ENCODE measurements around the gene RAD54L.
"Not testable (repeated sequence)": the region's sequence is repeated elsewhere in the genome, so short reads cannot be mapped to it uniquely, and the experiment has no call there.

RAD54L gene

GRCh38 chr1:46206399-46206798 is 41.2 kb upstream of the RAD54L start:
- no peak for TF ChIP-seq Cebpa-rat (IDR thresholded peaks at IDR 0.05)
- H3K4me3 ChIP-seq, result no peak overlapping the region

GRCh38 chr1:46210561-46210960 is 37.0 kb upstream of the RAD54L start:
- peaks cover 0 to 15% (median 12%) of the 10 kb centered on the region in 10 experiments; a peak in 16 of 20 replicates for H3K4me1 ChIP-seq
- no peaks in the 10 kb centered on the region for H4K20me1 ChIP-seq
- H3K27ac ChIP-seq, result no peak overlapping the region
- H3K36me3 ChIP-seq, result no peaks in the 10 kb centered on the region
- no peak for TF ChIP-seq Cebpa-rat (IDR thresholded peaks at IDR 0.05)
- H3K27me3 ChIP-seq, result no peaks in the 10 kb centered on the region
- H3K9me3 ChIP-seq (replicated peaks in 1 of 11), result peaks cover 0 to 3% (median 0%) of the 10 kb centered on the region in 11 experiments; a peak in 3 of 22 replicates
- no peak overlapping the region for H3K4me3 ChIP-seq
- H3K4me2 ChIP-seq, result no peak overlapping the region
- no peak overlapping the region for H3K9ac ChIP-seq

More at GRCh38 chr1:46206399-46206798, 41.2 kb upstream of the RAD54L start:
- Histone ChIP-seq H3K9ac (no peak overlapping the region), H3K9me3 (replicated peaks in 1 of 11) (no peaks in the 10 kb centered on the region), H3K27me3 (peaks cover 0 to 18% (median 12%) of the 10 kb centered on the region in 11 experiments; a peak in 15 of 22 replicates), H3K4me2 (0 out of 22 replicates have a peak overlapping the region, but pooled peaks of 2 of the 11 experiments have one; percentile 33 to 37), H3K27ac (no peak overlapping the region), H4K20me1 (no peaks in the 10 kb centered on the region), H3K4me1 (peaks cover 25 to 45% (median 40%) of the 10 kb centered on the region in 10 experiments), H3K36me3 (no peaks in the 10 kb centered on the region)

GRCh38 chr1:46211051-46211450 is 36.5 kb upstream of the RAD54L start:
- no peak for TF ChIP-seq Cebpa-rat (IDR thresholded peaks at IDR 0.05)
- no peak overlapping the region for H3K4me2 ChIP-seq
- peaks cover 0 to 12% (median 7%) of the 10 kb centered on the region in 10 experiments; a peak in 15 of 20 replicates for H3K4me1 ChIP-seq
- no peaks in the 10 kb centered on the region for H3K27me3 ChIP-seq
- no peaks in the 10 kb centered on the region for H3K36me3 ChIP-seq
- H4K20me1 ChIP-seq, result no peaks in the 10 kb centered on the region
- H3K4me3 ChIP-seq, result no peak overlapping the region
- H3K9ac ChIP-seq, result no peak overlapping the region
- peaks cover 0 to 8% (median 0%) of the 10 kb centered on the region in 11 experiments; a peak in 3 of 22 replicates for H3K9me3 ChIP-seq (replicated peaks in 1 of 11)
- H3K27ac ChIP-seq, result no peak overlapping the region

GRCh38 chr1:46215504-46215903 is 32.1 kb upstream of the RAD54L start:
- H3K4me2 ChIP-seq, result no peak overlapping the region
- H3K27me3 ChIP-seq, result no peaks in the 10 kb centered on the region
- TF ChIP-seq Cebpa-rat (IDR thresholded peaks at IDR 0.05), result no peak
- no peak overlapping the region for H3K27ac ChIP-seq
- H3K9ac ChIP-seq, result no peak overlapping the region
- H3K4me3 ChIP-seq, result no peak overlapping the region
- H3K9me3 ChIP-seq (replicated peaks in 1 of 11), result peaks cover 0 to 8% (median 0%) of the 10 kb centered on the region in 11 experiments; a peak in 3 of 22 replicates
- no peaks in the 10 kb centered on the region for H3K36me3 ChIP-seq
- peaks cover 0 to 5% (median 0%) of the 10 kb centered on the region in 10 experiments; a peak in 1 of 20 replicates for H3K4me1 ChIP-seq
- no peaks in the 10 kb centered on the region for H4K20me1 ChIP-seq

- no peak overlapping the region for H3K27ac ChIP-seq
- peaks cover 0 to 8% (median 0%) of the 10 kb centered on the region in 11 experiments; a peak in 3 of 22 replicates for H3K9me3 ChIP-seq (replicated peaks in 1 of 11)
- H3K4me3 ChIP-seq, result no peak overlapping the region
- peaks cover 0 to 5% (median 0%) of the 10 kb centered on the region in 10 experiments; a peak in 2 of 20 replicates for H3K4me1 ChIP-seq
- H3K9ac ChIP-seq, result no peak overlapping the region
- TF ChIP-seq Cebpa-rat (IDR thresholded peaks at IDR 0.05), result no peak
- H3K27me3 ChIP-seq, result no peaks in the 10 kb centered on the region
- no peaks in the 10 kb centered on the region for H4K20me1 ChIP-seq
- H3K4me2 ChIP-seq, result no peak overlapping the region
- no peaks in the 10 kb centered on the region for H3K36me3 ChIP-seq
These were observed 29.1 kb upstream of the RAD54L start for GRCh38 chr1:46218443-46218842.

GRCh38 chr1:46219551-46220520 is 27.7 kb upstream of the RAD54L start:
- Histone ChIP-seq H4K20me1 (no peaks in the 10 kb centered on the region), H3K4me1 (peaks cover 0 to 5% (median 0%) of the 10 kb centered on the region in 10 experiments; a peak in 2 of 20 replicates), H3K27me3 (no peaks in the 10 kb centered on the region), H3K9ac (no peak overlapping the region), H3K4me3 (no peak overlapping the region), H3K9me3 (replicated peaks in 1 of 11) (peaks cover 0 to 8% (median 0%) of the 10 kb centered on the region in 11 experiments; a peak in 3 of 22 replicates), H3K4me2 (no peak overlapping the region), H3K36me3 (no peaks in the 10 kb centered on the region), H3K27ac (no peak overlapping the region)
- no peak for TF ChIP-seq Cebpa-rat (IDR thresholded peaks at IDR 0.05)

- TF ChIP-seq Cebpa-rat (IDR thresholded peaks at IDR 0.05), result no peak
- Histone ChIP-seq H3K36me3 (no peaks in the 10 kb centered on the region), H3K27ac (no peak overlapping the region), H3K27me3 (no peaks in the 10 kb centered on the region), H4K20me1 (no peaks in the 10 kb centered on the region), H3K4me2 (no peak overlapping the region), H3K4me3 (no peak overlapping the region), H3K9me3 (replicated peaks in 1 of 11) (peaks cover 0 to 2% (median 0%) of the 10 kb centered on the region in 11 experiments; a peak in 1 of 22 replicates), H3K9ac (no peak overlapping the region), H3K4me1 (peaks cover 0 to 5% (median 0%) of the 10 kb centered on the region in 10 experiments; a peak in 2 of 20 replicates)
These were observed 26.8 kb upstream of the RAD54L start for GRCh38 chr1:46220808-46221207.

- peaks cover 0 to 5% (median 0%) of the 10 kb centered on the region in 10 experiments; a peak in 2 of 20 replicates for H3K4me1 ChIP-seq
- no peaks in the 10 kb centered on the region for H3K27me3 ChIP-seq
- TF ChIP-seq Cebpa-rat (IDR thresholded peaks at IDR 0.05), result no peak
- H3K4me3 ChIP-seq, result no peak overlapping the region
- no peak overlapping the region for H3K9ac ChIP-seq
- H3K27ac ChIP-seq, result no peak overlapping the region
- no peaks in the 10 kb centered on the region for H3K9me3 ChIP-seq (replicated peaks in 1 of 11)
- no peaks in the 10 kb centered on the region for H3K36me3 ChIP-seq
- no peak overlapping the region for H3K4me2 ChIP-seq
- no peaks in the 10 kb centered on the region for H4K20me1 ChIP-seq
These were observed 25.8 kb upstream of the RAD54L start for GRCh38 chr1:46221749-46222148.

- not testable (repeated sequence) for H3K9ac ChIP-seq; H4K20me1 ChIP-seq; H3K27me3 ChIP-seq; H3K9me3 ChIP-seq (replicated peaks in 1 of 11); H3K4me3 ChIP-seq; H3K36me3 ChIP-seq; H3K4me2 ChIP-seq; H3K4me1 ChIP-seq; H3K27ac ChIP-seq
These were observed 24.5 kb upstream of the RAD54L start for GRCh38 chr1:46223055-46223454.
